Measurements from ENCODE around the gene COX8A. TPM values are rescaled to one million over a fixed set of nuclear protein-coding genes. Genes with fewer than 3 reads are reported as not detected.

The COX8A gene
- total RNA-seq, 1 experiment from 2014 or later: 461 TPM

- Mint-ChIP-seq H3K36me3 (ENCODE audit: insufficient read depth, unreplicated experiment) (peaks cover 21% of the 10 kb centered on the region), H3K9me3 (ENCODE audit: unreplicated experiment) (no peaks in the 10 kb centered on the region), H3K27ac (ENCODE audit: low read depth, unreplicated experiment) (no peak overlapping the region), H3K4me3 (ENCODE audit: unreplicated experiment) (no peak overlapping the region), H3K4me1 (ENCODE audit: insufficient read depth, unreplicated experiment) (no peaks in the 10 kb centered on the region), H3K27me3 (ENCODE audit: insufficient read depth, unreplicated experiment) (no peaks in the 10 kb centered on the region)
- no TSS peak for BruUV-seq (replicated peaks)
- ChIA-PET POLR2A (interaction anchor here (2.7 kb wide), 1 partner anchor 105 kb away, joined by 14 read pairs; the partner anchor contains the start of gene MARK2), CTCF (interaction anchor here (0.5 to 8.3 kb wide), 7 partner anchors 15 to 310 kb away, joined by 3 to 241 read pairs (median 4); partner anchors contain the start of gene MARK2)
- intact Hi-C loops (cut with micrococcal nuclease): loop anchor here (10.0 kb wide), 1 partner anchor 308 kb away; no protein-coding TSS in a partner anchor
- DNase-seq (ENCODE audit: unreplicated experiment): no peak
- TF ChIP-seq CTCF (IDR thresholded peaks at IDR 0.05; ENCODE audit: unreplicated experiment): no peak
Observed at GRCh38 chr11:63942803-63943202, 31.6 kb upstream of the COX8A start.

GRCh38 chr11:63944987-63945386 lies 29.4 kb upstream of the COX8A start:
- H3K36me3 Mint-ChIP-seq (ENCODE audit: insufficient read depth, unreplicated experiment): peaks cover 37% of the 10 kb centered on the region
- H3K27me3 Mint-ChIP-seq (ENCODE audit: insufficient read depth, unreplicated experiment): no peaks in the 10 kb centered on the region
- ChIA-PET CTCF (interaction anchor here (0.6 to 8.3 kb wide), 31 partner anchors 10 to 466 kb away, joined by 3 to 241 read pairs (median 4); partner anchors contain the start of genes MARK2 and ZFTA), POLR2A (interaction anchor here (1.4 to 3.9 kb wide), 2 partner anchors 104 to 107 kb away, joined by 5 to 37 read pairs; partner anchors contain the start of gene MARK2)
- H3K27ac Mint-ChIP-seq (ENCODE audit: low read depth, unreplicated experiment): no peak overlapping the region
- intact Hi-C loops (cut with micrococcal nuclease): loop anchor here (1.0 to 10.0 kb wide), 2 partner anchors 108 to 310 kb away; no protein-coding TSS in a partner anchor
- H3K9me3 Mint-ChIP-seq (ENCODE audit: unreplicated experiment): no peaks in the 10 kb centered on the region
- no peak for TF ChIP-seq CTCF (IDR thresholded peaks at IDR 0.05; ENCODE audit: unreplicated experiment)
- no peaks in the 10 kb centered on the region for H3K4me1 Mint-ChIP-seq (ENCODE audit: insufficient read depth, unreplicated experiment)
- BruUV-seq (replicated peaks): no TSS peak
- H3K4me3 Mint-ChIP-seq (ENCODE audit: unreplicated experiment): no peak overlapping the region
- DNase-seq (ENCODE audit: unreplicated experiment): no peak

- Mint-ChIP-seq H3K27me3 (ENCODE audit: insufficient read depth, unreplicated experiment) (no peaks in the 10 kb centered on the region), H3K4me1 (ENCODE audit: insufficient read depth, unreplicated experiment) (no peaks in the 10 kb centered on the region), H3K9me3 (ENCODE audit: unreplicated experiment) (no peaks in the 10 kb centered on the region), H3K36me3 (ENCODE audit: insufficient read depth, unreplicated experiment) (peaks cover 40% of the 10 kb centered on the region), H3K27ac (ENCODE audit: low read depth, unreplicated experiment) (no peak overlapping the region), H3K4me3 (ENCODE audit: unreplicated experiment) (no peak overlapping the region)
- peak; percentile 75 for DNase-seq (ENCODE audit: unreplicated experiment)
- ChIA-PET CTCF (interaction anchor here (0.5 to 8.3 kb wide), 52 partner anchors 9 to 466 kb away, joined by 3 to 241 read pairs (median 4); partner anchors contain the start of genes ATL3, MARK2, STIP1 and ZFTA), POLR2A (interaction anchor here (0.7 to 3.9 kb wide), 6 partner anchors 29 to 389 kb away, joined by 3 to 37 read pairs (median 5); partner anchors contain the start of genes COX8A, MARK2 and ZFTA)
- peak; percentile 63 for TF ChIP-seq CTCF (IDR thresholded peaks at IDR 0.05; ENCODE audit: unreplicated experiment)
- no TSS peak for BruUV-seq (replicated peaks)
- intact Hi-C loops (cut with micrococcal nuclease): loop anchor here (1.0 to 10.0 kb wide), 3 partner anchors 108 to 311 kb away; partner anchors contain the start of gene ZFTA
Observed at GRCh38 chr11:63945477-63946163, 28.8 kb upstream of the COX8A start.

DNA sequence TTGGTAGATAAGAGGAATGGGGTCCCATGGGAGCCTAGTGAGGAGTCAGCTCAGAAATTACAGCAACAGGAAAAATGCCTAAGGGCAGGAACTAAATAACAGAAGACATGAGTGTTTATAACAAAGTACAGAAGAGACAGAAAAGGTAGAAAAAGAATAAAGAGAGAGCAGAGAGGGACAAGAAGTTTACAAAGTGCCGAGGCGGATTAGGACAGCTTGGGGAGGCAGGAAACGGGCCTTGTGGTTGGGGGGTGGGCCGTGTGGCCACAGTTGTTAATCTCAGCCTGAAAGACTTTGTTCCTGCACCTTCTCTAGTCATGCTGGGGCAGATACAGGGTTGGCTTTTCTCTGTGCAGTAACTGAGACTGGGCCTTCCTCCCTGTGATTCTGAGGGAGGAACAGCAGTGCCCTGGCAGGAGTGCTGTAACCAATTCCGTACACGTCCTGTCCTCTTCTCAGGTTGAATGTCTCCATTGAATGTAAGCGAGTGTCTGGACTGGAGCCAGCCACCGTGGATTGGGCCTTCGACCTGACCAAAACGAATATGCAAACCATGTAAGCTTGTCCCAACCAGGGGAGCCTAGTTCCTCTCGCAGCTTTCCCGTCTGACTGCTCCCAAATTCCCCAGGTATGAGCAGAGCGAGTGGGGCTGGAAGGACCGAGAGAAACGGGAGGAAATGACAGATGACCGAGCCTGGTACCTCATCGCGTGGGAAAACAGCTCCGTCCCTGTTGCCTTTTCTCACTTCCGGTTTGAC lies 22.5 kb upstream of the COX8A start:
- Mint-ChIP-seq H3K4me3 (ENCODE audit: unreplicated experiment) (no peak overlapping the region), H3K27ac (ENCODE audit: low read depth, unreplicated experiment) (no peak overlapping the region), H3K36me3 (ENCODE audit: insufficient read depth, unreplicated experiment) (peaks cover 74% of the 10 kb centered on the region), H3K4me1 (ENCODE audit: insufficient read depth, unreplicated experiment) (no peaks in the 10 kb centered on the region), H3K27me3 (ENCODE audit: insufficient read depth, unreplicated experiment) (no peaks in the 10 kb centered on the region), H3K9me3 (ENCODE audit: unreplicated experiment) (no peaks in the 10 kb centered on the region)
- no TSS peak for BruUV-seq (replicated peaks)
- DNase-seq (ENCODE audit: unreplicated experiment): no peak
- TF ChIP-seq CTCF (IDR thresholded peaks at IDR 0.05; ENCODE audit: unreplicated experiment): no peak
- intact Hi-C loops (cut with micrococcal nuclease): no loop called here
- CTCF ChIA-PET: interaction anchor here (0.6 to 3.2 kb wide), 3 partner anchors 34 to 169 kb away, joined by 3 to 29 read pairs (median 3); partner anchors contain the start of gene MARK2
- POLR2A ChIA-PET: no interaction called here
